ENCODE data around the gene CRTC3. TPM values are rescaled to one million over a fixed set of nuclear protein-coding genes. Genes with fewer than 3 reads are reported as not detected.

The CRTC3 gene
- total and polyA plus RNA-seq, 2 donors (not counting 1 experiment from before 2014, with no cell fraction given), result 18.3 to 23.4 TPM

- Histone ChIP-seq H3K27me3 (ENCODE audit: control insufficient read depth, insufficient read depth, low read length) (no peaks in the 10 kb centered on the region), H3K79me2 (ENCODE audit: control insufficient read depth, insufficient read depth, low read length) (no peaks in the 10 kb centered on the region), H3K9ac (ENCODE audit: insufficient read depth, low read length) (no peak overlapping the region), H3K4me1 (ENCODE audit: control insufficient read depth, extremely low read depth, insufficient read depth, low read length) (peaks cover 14% of the 10 kb centered on the region), H2AFZ (ENCODE audit: low read length) (no peak overlapping the region), H3K4me3 (replicated peaks in 1 of 4; ENCODE audit: control extremely low read depth in 1 of 4, insufficient read depth in 1 of 4, low read depth in 3 of 4, low read length in 4 of 4) (no peak overlapping the region), H3K27ac (ENCODE audit: insufficient read depth, low read length) (no peak overlapping the region), H4K20me1 (ENCODE audit: control insufficient read depth, extremely low read depth, insufficient read depth, low read length) (no peaks in the 10 kb centered on the region), H3K4me2 (ENCODE audit: extremely low read depth, insufficient read depth, low read length) (no peak overlapping the region), H3K36me3 (ENCODE audit: control insufficient read depth, insufficient read depth, low read length) (no peaks in the 10 kb centered on the region), H3K9me3 (ENCODE audit: control insufficient read depth, insufficient read depth, low read depth, low read length) (no peaks in the 10 kb centered on the region)
- TF ChIP-seq EZH2 (IDR thresholded peaks at IDR 0.05; ENCODE audit: low read length, missing control alignments), result no peak
- no peak for TF ChIP-seq CTCF (conservative IDR thresholded peaks at IDR 0.05 in 1 of 2, IDR thresholded peaks at IDR 0.05 in 1 of 2; ENCODE audit: low read depth in 1 of 2, low read length in 2 of 2)
- no peak for DNase-seq (ENCODE audit: low read depth in 2 of 2)
These were observed 153.6 kb downstream of the CRTC3 start for GRCh38 chr15:90683371-90683770.

- Histone ChIP-seq H3K9ac (ENCODE audit: insufficient read depth, low read length) (no peak overlapping the region), H3K4me3 (replicated peaks in 1 of 4; ENCODE audit: control extremely low read depth in 1 of 4, insufficient read depth in 1 of 4, low read depth in 3 of 4, low read length in 4 of 4) (no peak overlapping the region), H3K36me3 (ENCODE audit: control insufficient read depth, insufficient read depth, low read length) (no peaks in the 10 kb centered on the region), H3K27me3 (ENCODE audit: control insufficient read depth, insufficient read depth, low read length) (no peaks in the 10 kb centered on the region), H3K9me3 (ENCODE audit: control insufficient read depth, insufficient read depth, low read depth, low read length) (no peaks in the 10 kb centered on the region), H3K4me2 (ENCODE audit: extremely low read depth, insufficient read depth, low read length) (no peak overlapping the region), H2AFZ (ENCODE audit: low read length) (no peak overlapping the region), H3K79me2 (ENCODE audit: control insufficient read depth, insufficient read depth, low read length) (no peaks in the 10 kb centered on the region), H4K20me1 (ENCODE audit: control insufficient read depth, extremely low read depth, insufficient read depth, low read length) (no peaks in the 10 kb centered on the region), H3K27ac (ENCODE audit: insufficient read depth, low read length) (no peak overlapping the region), H3K4me1 (ENCODE audit: control insufficient read depth, extremely low read depth, insufficient read depth, low read length) (peaks cover 14% of the 10 kb centered on the region)
- TF ChIP-seq EZH2 (IDR thresholded peaks at IDR 0.05; ENCODE audit: low read length, missing control alignments) (no peak), CTCF (conservative IDR thresholded peaks at IDR 0.05 in 1 of 2, IDR thresholded peaks at IDR 0.05 in 1 of 2; ENCODE audit: low read depth in 1 of 2, low read length in 2 of 2) (no peak)
- peak in 1 of 2 donors; percentile 47 for DNase-seq (ENCODE audit: low read depth in 2 of 2)
These were observed 154.2 kb downstream of the CRTC3 start for GRCh38 chr15:90683876-90684275.

GRCh38 chr15:90684281-90684680 lies 154.6 kb downstream of the CRTC3 start:
- H3K9ac ChIP-seq (ENCODE audit: insufficient read depth, low read length), result no peak overlapping the region
- H3K36me3 ChIP-seq (ENCODE audit: control insufficient read depth, insufficient read depth, low read length), result no peaks in the 10 kb centered on the region
- H3K79me2 ChIP-seq (ENCODE audit: control insufficient read depth, insufficient read depth, low read length), result no peaks in the 10 kb centered on the region
- H3K27ac ChIP-seq (ENCODE audit: insufficient read depth, low read length), result no peak overlapping the region
- no peak overlapping the region for H3K4me2 ChIP-seq (ENCODE audit: extremely low read depth, insufficient read depth, low read length)
- no peaks in the 10 kb centered on the region for H3K9me3 ChIP-seq (ENCODE audit: control insufficient read depth, insufficient read depth, low read depth, low read length)
- no peak for DNase-seq (ENCODE audit: low read depth in 2 of 2)
- H3K4me3 ChIP-seq (replicated peaks in 1 of 4; ENCODE audit: control extremely low read depth in 1 of 4, insufficient read depth in 1 of 4, low read depth in 3 of 4, low read length in 4 of 4), result no peak overlapping the region
- no peaks in the 10 kb centered on the region for H4K20me1 ChIP-seq (ENCODE audit: control insufficient read depth, extremely low read depth, insufficient read depth, low read length)
- no peak overlapping the region for H2AFZ ChIP-seq (ENCODE audit: low read length)
- H3K27me3 ChIP-seq (ENCODE audit: control insufficient read depth, insufficient read depth, low read length), result no peaks in the 10 kb centered on the region
- peaks cover 14% of the 10 kb centered on the region for H3K4me1 ChIP-seq (ENCODE audit: control insufficient read depth, extremely low read depth, insufficient read depth, low read length)
- TF ChIP-seq CTCF (conservative IDR thresholded peaks at IDR 0.05 in 1 of 2, IDR thresholded peaks at IDR 0.05 in 1 of 2; ENCODE audit: low read depth in 1 of 2, low read length in 2 of 2) (no peak), EZH2 (IDR thresholded peaks at IDR 0.05; ENCODE audit: low read length, missing control alignments) (no peak)

All from fibroblast of lung (primary cell).